Smooth muscle cell of the brain vasculature (primary cell): ENCODE measurements around the gene CDY1.
"Not testable (repeated sequence)": the region's sequence is repeated elsewhere in the genome, so short reads cannot be mapped to it uniquely, and the experiment has no call there.

Experiments
- DNase-seq: peaks from one replicate; pipeline ENCODE4 v3.0.0-alpha.2; 2012; ENCODE audit warnings: low read depth, low spot score

Gene CDY1, protein sequence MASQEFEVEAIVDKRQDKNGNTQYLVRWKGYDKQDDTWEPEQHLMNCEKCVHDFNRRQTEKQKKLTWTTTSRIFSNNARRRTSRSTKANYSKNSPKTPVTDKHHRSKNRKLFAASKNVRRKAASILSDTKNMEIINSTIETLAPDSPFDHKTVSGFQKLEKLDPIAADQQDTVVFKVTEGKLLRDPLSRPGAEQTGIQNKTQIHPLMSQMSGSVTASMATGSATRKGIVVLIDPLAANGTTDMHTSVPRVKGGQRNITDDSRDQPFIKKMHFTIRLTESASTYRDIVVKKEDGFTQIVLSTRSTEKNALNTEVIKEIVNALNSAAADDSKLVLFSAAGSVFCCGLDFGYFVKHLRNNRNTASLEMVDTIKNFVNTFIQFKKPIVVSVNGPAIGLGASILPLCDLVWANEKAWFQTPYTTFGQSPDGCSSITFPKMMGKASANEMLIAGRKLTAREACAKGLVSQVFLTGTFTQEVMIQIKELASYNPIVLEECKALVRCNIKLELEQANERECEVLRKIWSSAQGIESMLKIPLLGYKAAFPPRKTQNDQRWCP

DNA sequence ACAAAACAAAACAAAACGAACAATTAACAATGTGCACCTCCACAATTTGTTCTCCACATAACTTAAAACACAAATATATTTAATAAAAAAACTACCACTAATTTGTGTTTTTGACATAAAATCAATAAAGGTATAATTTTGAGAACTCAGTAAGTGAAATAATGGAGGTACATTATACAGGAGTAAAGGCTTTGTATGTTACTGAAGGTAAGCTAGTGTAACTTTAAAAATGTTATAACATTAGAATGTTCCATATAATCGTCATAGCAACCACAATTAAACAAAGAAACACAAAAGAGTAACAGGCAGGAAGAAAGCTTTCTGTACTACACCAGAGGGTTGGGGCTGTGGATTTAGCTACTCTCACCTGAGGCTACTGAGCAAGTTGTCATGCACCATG, at the start of gene CDY1:
Gene CDY1 (plus strand): TSS at position 301 of the 400 bp plus-strand sequence. CDS start 326 bp downstream, outside the sequence.
- not testable (repeated sequence) for DNase-seq

DNA sequence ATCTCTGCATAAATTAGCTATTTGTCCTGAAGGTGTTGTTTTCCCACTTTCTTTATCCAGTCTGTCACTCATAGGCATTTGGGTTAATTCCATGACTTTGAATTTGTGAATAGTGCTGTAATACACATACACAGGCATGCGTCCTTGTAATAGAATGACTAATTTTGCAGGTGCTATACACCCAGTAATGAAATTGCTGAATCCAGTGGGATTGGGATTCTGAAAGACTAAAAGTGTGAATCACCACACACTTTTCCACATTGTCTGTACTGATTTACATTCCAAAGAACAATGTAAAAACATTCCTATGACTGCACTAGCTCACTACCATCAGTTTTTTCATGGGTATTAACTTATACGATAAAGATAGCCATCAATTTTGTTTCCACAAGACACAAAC, 28.6 kb upstream of the CDY1 start:
- not testable (repeated sequence) for DNase-seq

DNA sequence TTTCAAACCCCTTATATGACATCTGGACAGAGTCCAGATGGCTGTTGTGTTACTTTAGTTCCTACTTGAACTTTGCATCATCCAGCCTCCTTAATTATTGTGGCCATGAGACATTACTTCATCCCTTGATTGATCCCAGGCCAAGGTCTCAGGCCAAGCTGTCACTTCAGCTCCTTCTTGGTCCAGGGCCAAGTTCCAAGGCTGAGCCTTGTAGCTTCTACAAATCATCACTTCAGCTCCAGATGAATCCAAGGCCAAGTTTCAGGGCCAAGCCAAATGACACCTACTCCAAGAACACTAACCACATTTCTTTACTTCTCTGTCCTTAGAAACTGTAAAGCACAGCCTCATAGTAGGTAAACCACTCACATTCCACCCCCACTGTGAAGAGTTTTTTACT, 1.7 kb upstream of the CDY1 start:
- not testable (repeated sequence) for DNase-seq

DNA sequence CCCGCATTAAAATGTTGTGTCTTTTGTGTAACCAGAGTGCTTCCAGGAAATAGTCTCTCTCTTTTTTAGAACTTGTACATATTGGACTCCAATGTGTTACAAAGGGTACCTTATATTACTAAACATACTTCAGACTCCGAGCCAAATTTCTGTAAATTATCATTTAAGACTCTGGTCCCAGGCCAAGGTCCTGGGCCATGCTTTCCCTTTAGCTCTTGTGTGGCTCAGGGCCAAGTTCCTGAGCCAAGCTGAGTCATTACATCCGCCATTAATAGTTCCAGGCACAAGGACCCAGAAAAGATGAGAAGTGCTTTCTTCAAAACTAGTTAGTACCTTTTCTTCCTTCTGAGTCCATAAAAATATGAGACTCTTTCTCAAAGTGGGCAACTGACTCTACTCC, 4.6 kb downstream of the CDY1 start:
- DNase-seq: not testable (repeated sequence)

DNA sequence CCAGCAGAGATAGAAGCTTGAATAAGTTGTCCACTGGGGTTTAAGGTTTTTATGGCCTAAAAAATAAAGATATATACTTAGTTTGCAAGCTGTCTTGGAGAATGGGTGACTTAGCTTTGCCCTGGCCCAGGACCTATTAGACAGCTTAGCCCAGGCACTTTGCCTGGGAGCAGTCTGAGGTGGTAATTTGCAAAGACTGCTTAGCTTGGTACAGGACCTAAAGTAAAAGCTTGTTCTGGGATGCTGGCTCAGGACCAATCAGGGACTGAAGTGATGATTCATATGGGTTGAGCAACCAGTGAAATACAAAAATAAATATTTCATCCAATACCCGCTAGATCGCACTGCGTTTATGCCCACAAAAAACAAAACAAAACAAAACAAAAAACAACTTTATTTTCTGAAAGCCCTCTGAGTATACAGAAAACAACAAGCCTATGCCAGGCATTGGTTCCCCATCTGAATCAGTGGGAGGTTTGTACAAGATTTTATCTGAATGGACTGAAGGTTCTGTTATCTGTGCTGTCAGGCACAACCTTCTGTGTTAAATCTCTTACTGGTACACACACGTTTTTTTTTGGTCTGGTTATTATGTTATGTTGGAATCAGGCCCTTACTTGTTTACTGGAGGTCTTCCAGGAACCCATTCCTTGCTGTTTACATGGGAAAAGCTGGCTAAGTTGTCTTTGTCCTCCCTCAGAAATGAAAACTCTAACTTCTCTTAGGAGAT, 8.6 kb downstream of the CDY1 start:
- not testable (repeated sequence) for DNase-seq

DNA sequence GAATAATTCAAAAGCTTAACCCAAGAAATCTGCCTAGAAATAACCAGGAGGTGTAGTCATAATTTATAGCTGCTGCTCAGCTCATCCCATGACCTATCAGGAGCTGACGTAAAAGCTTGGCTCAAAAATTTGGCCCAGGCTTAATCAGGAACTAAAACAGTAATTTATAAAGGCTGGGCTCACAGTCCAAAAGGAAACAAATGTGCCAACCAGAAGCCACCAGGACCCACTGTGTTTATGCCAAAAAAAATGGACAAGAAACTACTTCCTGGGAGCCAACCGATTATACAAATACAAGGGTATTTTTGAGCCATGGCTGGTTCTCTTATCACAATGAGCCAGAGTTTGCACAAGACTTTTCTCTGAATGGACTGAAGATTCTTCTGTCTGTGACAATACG, 17.9 kb downstream of the CDY1 start:
- not testable (repeated sequence) for DNase-seq

DNA sequence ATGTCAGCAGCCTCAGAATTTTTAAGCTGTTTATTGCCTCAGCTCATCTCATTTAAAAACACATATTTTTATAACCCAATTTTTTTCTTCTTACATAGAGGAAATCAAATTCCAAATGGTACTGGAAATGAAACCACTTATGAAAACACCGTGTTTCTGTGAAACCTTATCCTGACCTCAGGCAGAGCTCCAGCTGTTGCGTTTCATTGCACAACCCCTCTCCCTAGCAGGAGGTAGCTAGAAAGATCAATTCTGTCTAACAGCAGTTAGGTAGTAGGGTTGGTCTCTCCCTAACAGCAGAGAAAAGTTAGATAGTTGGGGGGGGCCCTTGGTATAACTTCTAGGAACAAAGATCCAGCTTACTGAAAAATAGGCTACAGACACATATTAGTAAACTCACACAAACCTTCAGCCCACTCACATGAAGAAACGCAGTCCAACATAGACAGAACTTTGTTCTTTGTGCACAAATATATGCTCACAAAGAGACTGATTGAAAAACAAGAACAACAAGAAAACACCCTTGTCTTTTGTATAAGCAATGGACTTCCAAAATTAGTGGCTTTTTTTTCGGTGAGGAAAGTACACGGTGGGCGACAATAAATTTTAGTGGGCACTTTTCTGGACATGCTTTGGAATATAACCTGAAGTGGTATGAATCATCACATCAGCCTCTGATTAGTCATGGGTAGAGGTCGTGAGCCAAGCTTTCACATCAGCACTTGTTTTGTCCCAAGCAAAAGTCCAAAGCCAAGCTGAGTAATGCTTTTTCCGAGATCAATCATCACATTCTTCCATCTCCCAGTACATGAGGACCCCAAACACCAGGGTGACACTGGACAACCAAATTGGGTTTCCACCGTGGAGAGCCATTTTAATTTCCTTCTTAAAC, 21.4 kb downstream of the CDY1 start:
- DNase-seq: not testable (repeated sequence)
